Osteocyte (in vitro differentiated cells): ENCODE data around the gene AKIP1. TPM values are rescaled to one million over a fixed set of nuclear protein-coding genes. Genes with fewer than 3 reads are reported as not detected.

Source experiments
- DNase-seq: peaks from one replicate; pipeline ENCODE4 v3.0.0; 2021; ENCODE audit warnings: mixed read lengths; ENCODE audit not compliant: unreplicated experiment; ENCODE audit errors: extremely low spot score
- H3K27ac Mint-ChIP-seq: one replicate; pipeline ENCODE4 v1.8.0; 2021; ENCODE audit warnings: mild to moderate bottlenecking, mixed read lengths; ENCODE audit not compliant: unreplicated experiment
- H3K27me3 Mint-ChIP-seq: one replicate; pipeline ENCODE4 v1.8.0; 2021; ENCODE audit warnings: mixed read lengths; ENCODE audit not compliant: unreplicated experiment
- H3K36me3 Mint-ChIP-seq: one replicate; pipeline ENCODE4 v1.8.0; 2021; ENCODE audit warnings: mixed read lengths; ENCODE audit not compliant: unreplicated experiment
- H3K4me1 Mint-ChIP-seq: one replicate; pipeline ENCODE4 v1.8.0; 2021; ENCODE audit warnings: mixed read lengths; ENCODE audit not compliant: unreplicated experiment
- H3K4me3 Mint-ChIP-seq: one replicate; pipeline ENCODE4 v1.8.0; 2021; ENCODE audit warnings: mild to moderate bottlenecking, moderate library complexity, mixed read lengths; ENCODE audit not compliant: unreplicated experiment
- H3K9me3 Mint-ChIP-seq: one replicate; pipeline ENCODE4 v1.8.0; 2021; ENCODE audit warnings: mixed read lengths; ENCODE audit not compliant: unreplicated experiment
- CTCF ChIP-seq: fragments of 200-600 bp; sonication (generic); IDR thresholded peaks from 2 replicates; pipeline ENCODE4 v1.5.0; 2021; ENCODE audit warnings: antibody characterized with exemption, mild to moderate bottlenecking, moderate library complexity
- total RNA-seq: library from RNA; stranded (reverse); gene quantifications from 2 replicates; pipeline ENCODE4 v1.2.1, GENCODE V29; 2021

The AKIP1 gene
- total RNA-seq, 1 donor from 2014 or later = 32.6 TPM

- no peak for DNase-seq
- Mint-ChIP-seq H3K27ac (peak overlapping the region; percentile 84), H3K4me3 (peak overlapping the region; percentile 88), H3K9me3 (no peaks in the 10 kb centered on the region), H3K4me1 (peaks cover 82% of the 10 kb centered on the region), H3K27me3 (no peaks in the 10 kb centered on the region), H3K36me3 (peaks cover 2% of the 10 kb centered on the region)
- no peak for TF ChIP-seq CTCF
Measured at GRCh38 chr11:8867931-8868631, 42.9 kb upstream of the AKIP1 start.

- no peak for TF ChIP-seq CTCF
- H3K4me3 Mint-ChIP-seq = peak overlapping the region; percentile 88
- no peaks in the 10 kb centered on the region for H3K9me3 Mint-ChIP-seq
- no peaks in the 10 kb centered on the region for H3K27me3 Mint-ChIP-seq
- peaks cover 61% of the 10 kb centered on the region for H3K4me1 Mint-ChIP-seq
- peak; percentile 91 for DNase-seq
- H3K27ac Mint-ChIP-seq = peak overlapping the region; percentile 94
- no peaks in the 10 kb centered on the region for H3K36me3 Mint-ChIP-seq
Measured at GRCh38 chr11:8870411-8871170, 40.4 kb upstream of the AKIP1 start.

- peak overlapping the region; percentile 77 for H3K4me3 Mint-ChIP-seq
- peak overlapping the region; percentile 94 for H3K27ac Mint-ChIP-seq
- TF ChIP-seq CTCF = no peak
- no peaks in the 10 kb centered on the region for H3K9me3 Mint-ChIP-seq
- peak; percentile 92 for DNase-seq
- peaks cover 58% of the 10 kb centered on the region for H3K4me1 Mint-ChIP-seq
- H3K36me3 Mint-ChIP-seq = no peaks in the 10 kb centered on the region
- H3K27me3 Mint-ChIP-seq = no peaks in the 10 kb centered on the region
Measured at GRCh38 chr11:8871171-8871775, 39.7 kb upstream of the AKIP1 start.

- no peaks in the 10 kb centered on the region for H3K9me3 Mint-ChIP-seq
- H3K4me1 Mint-ChIP-seq = peaks cover 51% of the 10 kb centered on the region
- H3K36me3 Mint-ChIP-seq = no peaks in the 10 kb centered on the region
- TF ChIP-seq CTCF = no peak
- no peak for DNase-seq
- H3K4me3 Mint-ChIP-seq = peak overlapping the region; percentile 77
- H3K27ac Mint-ChIP-seq = peak overlapping the region; percentile 94
- H3K27me3 Mint-ChIP-seq = no peaks in the 10 kb centered on the region
Measured at GRCh38 chr11:8871962-8872361, 39.0 kb upstream of the AKIP1 start.
